T-helper 2 cell treated with Interferon-gamma antibody and Interleukin-4, amounts not matched to agents 100 ng/mL and 5 ng/mL, for 36 hours (primary cell): ENCODE results near the gene MTA2. TPM values are rescaled to one million over a fixed set of nuclear protein-coding genes. Genes with fewer than 3 reads are reported as not detected.

Source experiments
- intact Hi-C: fragments of 100-400 bp; cut with micrococcal nuclease; formaldehyde crosslinking; loops from one replicate; pipeline ENCODE4 v1.15.1; 2023
- total RNA-seq: library from RNA; stranded (reverse); gene quantifications from 2 replicates; pipeline ENCODE4 v1.2.3, GENCODE V29; 2022

Gene MTA2
- total RNA-seq, 1 donor from 2014 or later, result 262 TPM

- intact Hi-C loops, result loop anchor here (2.0 to 5.0 kb wide), 3 partner anchors 39 to 159 kb away; partner anchors contain the start of genes C11orf98, CSKMT, INTS5 and TAF6L
Measured at GRCh38 chr11:62613291-62613778, 11.7 kb upstream of the MTA2 start.

- intact Hi-C loops, result loop anchor here (1.0 to 5.0 kb wide), 5 partner anchors 10 to 160 kb away; partner anchors contain the start of genes C11orf98, CSKMT, INTS5 and TAF6L
Measured at GRCh38 chr11:62612366-62613290, 11.0 kb upstream of the MTA2 start, which contains the start of the genes EML3 and ROM1. Gene EML3 (minus strand): TSS chr11:62612775. CDS start chr11:62612457, 318 bp downstream. Gene ROM1 (plus strand): TSS chr11:62613257. CDS start chr11:62613282, 25 bp downstream.

GRCh38 chr11:62611705-62612365 lies 10.2 kb upstream of the MTA2 start:
- intact Hi-C loops, result loop anchor here (1.0 to 5.0 kb wide), 5 partner anchors 10 to 160 kb away; partner anchors contain the start of genes C11orf98, CSKMT, INTS5 and TAF6L

GRCh38 chr11:62610814-62611704 lies 9.4 kb upstream of the MTA2 start:
- intact Hi-C loops, result loop anchor here (5.0 kb wide), 1 partner anchor 161 kb away; the partner anchor contains the start of gene TAF6L

GRCh38 chr11:62610403-62610802 lies 8.7 kb upstream of the MTA2 start:
- intact Hi-C loops, result loop anchor here (5.0 kb wide), 1 partner anchor 162 kb away; the partner anchor contains the start of gene TAF6L

GRCh38 chr11:62608776-62609175 lies 7.1 kb upstream of the MTA2 start:
- intact Hi-C loops, result no loop called here

- intact Hi-C loops, result no loop called here
Measured at GRCh38 chr11:62607714-62608113, 6.0 kb upstream of the MTA2 start.

GRCh38 chr11:62605902-62606301 lies 4.2 kb upstream of the MTA2 start:
- intact Hi-C loops, result no loop called here

- intact Hi-C loops, result no loop called here
Measured at GRCh38 chr11:62605467-62605866, 3.8 kb upstream of the MTA2 start.

GRCh38 chr11:62604460-62605120 lies 2.9 kb upstream of the MTA2 start:
- intact Hi-C loops, result no loop called here

GRCh38 chr11:62603776-62604299 lies 2.2 kb upstream of the MTA2 start:
- intact Hi-C loops, result no loop called here

GRCh38 chr11:62603072-62603408 lies 1.4 kb upstream of the MTA2 start:
- intact Hi-C loops, result no loop called here

- intact Hi-C loops, result loop anchor here (1.0 kb wide), 1 partner anchor 10 kb away; the partner anchor contains the start of gene EML3
Measured at GRCh38 chr11:62602141-62603071, 741 bp upstream of the MTA2 start.

GRCh38 chr11:62601122-62601371 lies 618 bp downstream of the MTA2 start:
- intact Hi-C loops, result loop anchor here (1.0 to 2.0 kb wide), 3 partner anchors 52 to 126 kb away; partner anchors contain the start of genes C11orf98, CSKMT, HNRNPUL2 and INTS5

GRCh38 chr11:62600367-62601121 lies 1.1 kb downstream of the MTA2 start:
- intact Hi-C loops, result loop anchor here (1.0 to 2.0 kb wide), 3 partner anchors 52 to 127 kb away; partner anchors contain the start of genes C11orf98, CSKMT, HNRNPUL2 and INTS5

- intact Hi-C loops, result loop anchor here (1.0 to 2.0 kb wide), 5 partner anchors 9 to 281 kb away; partner anchors contain the start of genes C11orf98, CSKMT, INTS5 and SLC3A2
Measured at GRCh38 chr11:62599901-62600300, 1.8 kb downstream of the MTA2 start.

- intact Hi-C loops, result loop anchor here (1.0 to 2.0 kb wide), 3 partner anchors 8 to 282 kb away; partner anchors contain the start of genes SLC3A2 and TUT1
Measured at GRCh38 chr11:62599069-62599696, 2.5 kb downstream of the MTA2 start.
